Measurements from ENCODE around the gene NR6A1.

GRCh38 chr9:124741662-124742061 lies 29.4 kb downstream of the NR6A1 start:
- TF ChIP-seq CTCF (CRISPR knock-in tag; IDR thresholded peaks at IDR 0.05) (no peak), TFE3 (CRISPR knock-in tag; IDR thresholded peaks at IDR 0.05) (no peak), ZNF609 (CRISPR knock-in tag; IDR thresholded peaks at IDR 0.05; ENCODE audit: borderline replicate concordance) (no peak), BRCA1 (CRISPR knock-in tag; IDR thresholded peaks at IDR 0.05) (no peak), ZNF543 (CRISPR knock-in tag; IDR thresholded peaks at IDR 0.05) (no peak), REST (IDR thresholded peaks at IDR 0.05; ENCODE audit: borderline replicate concordance in 1 of 2, low read depth in 1 of 2, low read length in 2 of 2) (no peak), SIX1 (CRISPR knock-in tag; IDR thresholded peaks at IDR 0.05; ENCODE audit: borderline replicate concordance) (no peak), MAFK (conservative IDR thresholded peaks at IDR 0.05 in 1 of 2, IDR thresholded peaks at IDR 0.05 in 1 of 2; ENCODE audit: low read length in 2 of 2) (no peak), ZFP82 (CRISPR knock-in tag; IDR thresholded peaks at IDR 0.05; ENCODE audit: borderline replicate concordance) (no peak), POLR2A (IDR thresholded peaks at IDR 0.05; ENCODE audit: insufficient read depth in 1 of 2, low read depth in 2 of 2, low read length in 2 of 2) (no peak), SRF (IDR thresholded peaks at IDR 0.05; ENCODE audit: low read depth, low read length) (no peak), RAD21 (CRISPR knock-in tag; IDR thresholded peaks at IDR 0.05) (no peak), KLF11 (CRISPR knock-in tag; IDR thresholded peaks at IDR 0.05) (no peak), NFRKB (IDR thresholded peaks at IDR 0.05) (no peak)
